ENCODE data around the gene FILIP1L. TPM values are rescaled to one million over a fixed set of nuclear protein-coding genes. Genes with fewer than 3 reads are reported as not detected.

FILIP1L gene
- total and polyA plus RNA-seq, 7 donors, result 9.2 to 274 (median 78.5) TPM

DNA sequence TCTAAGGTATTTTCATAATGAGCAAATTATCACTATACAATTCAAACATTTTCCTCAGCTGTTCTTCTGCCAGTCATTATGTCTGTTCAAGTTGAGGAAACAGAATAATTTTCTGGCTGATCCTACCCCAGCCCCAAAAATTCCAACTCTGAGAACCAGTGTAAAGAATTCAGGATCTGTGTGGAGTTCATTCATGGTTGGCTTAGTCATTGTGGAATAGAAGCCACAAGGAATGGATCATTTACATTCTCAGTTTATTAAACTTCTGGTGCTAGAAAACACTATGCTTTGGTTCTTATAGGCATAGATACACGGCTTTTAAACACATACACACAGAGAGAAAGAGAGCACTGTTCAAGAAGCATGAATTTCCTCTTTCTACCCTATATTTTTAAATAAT lies 162.0 kb downstream of the FILIP1L start:
- no peak for ATAC-seq
- intact Hi-C loops (cut with DNase I), result no loop called here

DNA sequence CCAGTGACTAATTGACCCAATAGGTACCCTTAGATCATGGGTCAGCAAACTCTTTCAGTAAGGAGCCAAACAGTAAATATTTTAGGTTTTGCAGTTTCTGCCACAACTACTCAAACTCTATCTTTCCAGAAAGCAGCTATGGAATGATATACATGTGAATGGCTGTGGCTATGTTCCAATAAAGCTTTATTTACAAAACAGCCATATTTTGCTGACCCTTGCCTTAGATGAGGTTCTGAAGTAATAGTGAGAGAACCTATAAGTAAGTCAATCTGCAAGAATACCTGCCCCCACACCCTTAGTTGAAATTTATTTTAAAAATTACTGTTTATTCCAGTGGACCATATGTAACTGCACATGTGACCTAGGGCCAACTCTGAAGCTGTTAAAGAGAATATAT lies 162.6 kb downstream of the FILIP1L start:
- H3K9me3 ChIP-seq, result no peaks in the 10 kb centered on the region
- H3K4me1 ChIP-seq, result peaks cover 64% of the 10 kb centered on the region
- intact Hi-C loops (cut with DNase I), result no loop called here
- H3K27me3 ChIP-seq (ENCODE audit: insufficient read depth in 3 of 3, low read length in 2 of 3), result no peaks in the 10 kb centered on the region
- DNase-seq (no peak), ATAC-seq (no peak)
- no peaks in the 10 kb centered on the region for H3K36me3 ChIP-seq (ENCODE audit: insufficient read depth in 1 of 2, low read depth in 1 of 2)
- H3K4me3 ChIP-seq, result no peak overlapping the region
- peak overlapping the region; percentile 32 for H3K27ac ChIP-seq
- TF ChIP-seq, protein P1, sequence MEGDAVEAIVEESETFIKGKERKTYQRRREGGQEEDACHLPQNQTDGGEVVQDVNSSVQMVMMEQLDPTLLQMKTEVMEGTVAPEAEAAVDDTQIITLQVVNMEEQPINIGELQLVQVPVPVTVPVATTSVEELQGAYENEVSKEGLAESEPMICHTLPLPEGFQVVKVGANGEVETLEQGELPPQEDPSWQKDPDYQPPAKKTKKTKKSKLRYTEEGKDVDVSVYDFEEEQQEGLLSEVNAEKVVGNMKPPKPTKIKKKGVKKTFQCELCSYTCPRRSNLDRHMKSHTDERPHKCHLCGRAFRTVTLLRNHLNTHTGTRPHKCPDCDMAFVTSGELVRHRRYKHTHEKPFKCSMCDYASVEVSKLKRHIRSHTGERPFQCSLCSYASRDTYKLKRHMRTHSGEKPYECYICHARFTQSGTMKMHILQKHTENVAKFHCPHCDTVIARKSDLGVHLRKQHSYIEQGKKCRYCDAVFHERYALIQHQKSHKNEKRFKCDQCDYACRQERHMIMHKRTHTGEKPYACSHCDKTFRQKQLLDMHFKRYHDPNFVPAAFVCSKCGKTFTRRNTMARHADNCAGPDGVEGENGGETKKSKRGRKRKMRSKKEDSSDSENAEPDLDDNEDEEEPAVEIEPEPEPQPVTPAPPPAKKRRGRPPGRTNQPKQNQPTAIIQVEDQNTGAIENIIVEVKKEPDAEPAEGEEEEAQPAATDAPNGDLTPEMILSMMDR (IDR thresholded peaks at IDR 0.05), result no peak

More for the DNA sequence above, 162.0 kb downstream of the FILIP1L start:
- no peaks in the 10 kb centered on the region for H3K9me3 ChIP-seq
- H3K4me1 ChIP-seq, result peaks cover 62% of the 10 kb centered on the region
- no peaks in the 10 kb centered on the region for H3K36me3 ChIP-seq (ENCODE audit: insufficient read depth in 1 of 2, low read depth in 1 of 2)
- H3K27me3 ChIP-seq (ENCODE audit: insufficient read depth in 3 of 3, low read length in 2 of 3), result no peaks in the 10 kb centered on the region
- WGBS, 3 donors, result 81 to 86% (median 84%) methylated on average over 1 of the region's 1 CpG
- no peak overlapping the region for H3K4me3 ChIP-seq
- H3K27ac ChIP-seq, result peak overlapping the region; percentile 34
- DNase-seq, result no peak
- TF ChIP-seq, protein P1 (IDR thresholded peaks at IDR 0.05), result no peak

DNA sequence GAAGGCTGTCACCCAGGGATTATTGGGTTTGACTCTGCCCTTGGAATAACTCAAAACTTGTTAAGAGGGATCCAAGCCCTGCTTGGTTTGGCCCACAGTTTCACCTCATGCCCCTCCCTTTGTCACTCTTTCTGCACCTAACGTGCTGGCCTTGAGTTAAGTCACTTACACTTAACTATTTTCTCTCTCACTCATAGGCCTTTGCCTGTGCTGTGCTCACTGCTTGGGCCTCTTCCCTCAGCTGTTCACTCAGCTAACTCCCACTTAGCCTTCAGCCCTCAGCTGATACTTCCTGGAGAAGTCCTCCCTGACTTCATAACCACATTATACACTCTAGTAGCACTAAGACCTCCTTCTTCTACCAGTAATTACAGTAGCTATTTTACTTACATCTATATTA lies 163.4 kb downstream of the FILIP1L start:
- Histone ChIP-seq H3K27ac (peak overlapping the region; percentile 66), H3K4me1 (peaks cover 71% of the 10 kb centered on the region), H3K36me3 (ENCODE audit: insufficient read depth in 1 of 2, low read depth in 1 of 2) (no peaks in the 10 kb centered on the region), H3K9me3 (no peaks in the 10 kb centered on the region), H3K4me3 (no peak overlapping the region), H3K27me3 (ENCODE audit: insufficient read depth in 3 of 3, low read length in 2 of 3) (no peaks in the 10 kb centered on the region)
- ATAC-seq, result peak in 2 of 4 donors; percentile 14 to 19
- TF ChIP-seq, protein P1 (IDR thresholded peaks at IDR 0.05), result no peak
- intact Hi-C loops (cut with DNase I), result no loop called here
- 0 to 46% (median 37%) methylated on average over 1 of the region's 1 CpG for WGBS, 3 donors
- DNase-seq, result no peak

DNA sequence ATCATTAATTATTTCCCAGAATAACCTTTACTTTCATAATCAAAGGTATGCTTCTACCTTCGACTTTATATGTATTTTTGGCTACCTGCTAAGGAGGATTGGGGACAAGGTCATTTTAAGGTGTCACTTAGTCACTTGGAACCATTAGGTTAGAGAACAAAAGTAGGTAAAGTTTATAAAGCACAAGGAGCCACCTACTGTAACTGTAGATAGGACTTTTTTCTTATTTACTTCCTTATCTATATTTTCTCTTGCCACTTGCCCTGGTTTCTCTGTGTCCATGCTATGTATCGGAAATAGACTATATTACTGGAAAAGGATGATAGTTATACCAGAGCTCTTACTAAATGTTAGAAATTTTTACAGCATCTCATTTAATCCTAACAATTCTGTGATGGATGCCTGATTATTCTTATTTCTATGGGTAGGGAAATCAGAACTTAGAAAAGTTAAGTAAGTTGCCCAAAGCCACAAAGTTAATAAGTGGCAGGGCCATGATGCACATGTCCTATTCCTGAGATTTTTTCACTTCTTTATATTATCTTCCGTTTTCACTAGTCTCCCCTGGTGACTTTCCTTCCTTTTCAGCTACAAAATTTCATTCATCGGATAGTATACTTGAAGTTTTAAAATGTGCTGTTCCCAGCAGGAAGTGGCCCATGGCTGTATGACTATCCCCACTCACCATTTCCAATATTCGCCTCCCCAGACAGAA lies 164.2 kb downstream of the FILIP1L start:
- intact Hi-C loops (cut with DNase I), result no loop called here
- no peaks in the 10 kb centered on the region for H3K36me3 ChIP-seq (ENCODE audit: insufficient read depth in 1 of 2, low read depth in 1 of 2)
- peak overlapping the region; percentile 66 for H3K27ac ChIP-seq
- DNase-seq (no peak), ATAC-seq (no peak)
- peaks cover 73% of the 10 kb centered on the region for H3K4me1 ChIP-seq
- 76 to 89% (median 82%) methylated on average over 5 of the region's 5 CpGs for WGBS, 3 donors
- no peak overlapping the region for H3K4me3 ChIP-seq
- no peaks in the 10 kb centered on the region for H3K27me3 ChIP-seq (ENCODE audit: insufficient read depth in 3 of 3, low read length in 2 of 3)
- H3K9me3 ChIP-seq, result no peaks in the 10 kb centered on the region
- TF ChIP-seq, protein P1 (IDR thresholded peaks at IDR 0.05), result no peak
